HG03095 (cell line): ENCODE results near the gene GNG7.

ENCODE experiments used
- ATAC-seq: cut with Tn5 transposase; IDR thresholded peaks from one replicate; pipeline ENCODE4 v1.9.1; 2021; ENCODE audit warnings: moderate library complexity; ENCODE audit not compliant: unreplicated experiment

GNG7 gene

DNA sequence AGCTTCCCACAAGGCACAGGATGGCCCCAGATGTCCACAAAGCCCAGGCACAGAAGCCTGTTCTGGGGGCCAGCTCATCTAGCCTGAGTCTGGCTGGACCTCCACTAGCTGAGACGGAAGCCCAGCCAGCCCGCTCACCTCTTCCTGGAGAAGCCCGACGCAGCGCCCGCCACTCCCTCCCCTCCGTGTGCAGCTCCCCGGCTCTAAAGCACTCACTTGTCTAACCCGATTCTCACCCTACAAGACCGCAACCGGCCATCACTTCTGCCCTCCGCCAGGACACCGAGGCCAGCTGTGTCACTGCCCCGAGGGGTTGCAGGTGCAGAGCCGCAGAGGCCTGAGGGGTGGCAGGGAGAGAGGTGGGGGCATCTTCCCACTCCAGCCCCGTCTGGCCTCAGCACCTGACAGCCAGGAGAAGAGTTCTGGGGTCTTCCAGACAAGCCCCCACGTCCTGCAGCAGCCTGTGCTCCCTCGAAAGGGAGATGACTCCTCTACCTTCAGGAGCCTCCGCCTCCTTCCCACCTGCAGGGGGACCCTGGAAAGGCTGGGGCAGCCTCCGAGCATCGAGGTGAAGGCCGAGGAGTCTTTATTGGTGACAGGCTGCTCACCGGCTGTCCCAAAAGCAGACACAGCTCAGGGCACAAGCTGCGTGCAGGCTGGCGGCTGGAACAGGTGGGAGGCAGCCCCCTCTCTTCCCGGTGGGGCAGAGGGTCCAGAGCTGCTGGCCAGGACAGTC, 24.6 kb upstream of the GNG7 start:
- ATAC-seq = no peak

- ATAC-seq = no peak
These were observed 23.8 kb upstream of the GNG7 start for GRCh38 chr19:2726160-2726855.

DNA sequence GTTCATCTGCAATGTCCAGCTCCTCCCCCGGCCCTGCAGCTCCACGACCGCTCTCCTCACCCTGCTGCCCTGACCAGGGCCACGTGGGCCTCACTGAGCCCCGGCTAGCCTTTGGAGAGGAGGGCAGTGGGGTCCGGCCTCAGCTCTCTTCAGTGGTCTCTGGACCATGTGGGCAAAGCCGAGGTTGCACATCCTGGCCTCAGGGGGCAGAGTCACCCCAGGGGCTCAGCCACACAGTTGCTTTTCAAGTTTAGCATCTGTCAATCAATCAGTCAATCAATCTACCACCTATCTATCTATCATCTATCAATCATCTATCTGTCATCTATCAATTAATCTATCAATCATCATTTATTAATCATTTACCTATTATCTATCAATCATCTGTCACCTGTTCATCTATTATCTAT, 21.7 kb upstream of the GNG7 start:
- no peak for ATAC-seq

GRCh38 chr19:2723747-2724146, 21.3 kb upstream of the GNG7 start:
- ATAC-seq = no peak

DNA sequence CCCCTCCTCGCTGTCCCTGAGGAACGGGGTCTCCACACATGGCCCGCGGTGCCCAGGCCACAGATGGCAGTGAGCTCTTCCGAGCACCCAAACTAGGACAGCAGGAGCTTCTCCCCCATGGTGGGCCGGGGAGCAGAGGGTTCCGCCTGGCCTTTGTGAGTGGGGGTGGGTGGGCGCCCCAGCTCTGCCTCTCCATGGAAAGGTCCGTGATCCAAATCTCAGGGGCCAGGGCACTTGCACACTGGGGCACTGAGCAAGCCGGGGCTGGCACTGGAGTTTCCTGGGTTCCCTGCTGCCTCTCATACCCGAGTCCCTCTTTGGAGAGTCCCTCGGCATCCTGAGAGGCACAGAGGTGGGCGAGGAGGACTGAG, 20.8 kb upstream of the GNG7 start:
- no peak for ATAC-seq

- no peak for ATAC-seq
These were observed 20.2 kb upstream of the GNG7 start for GRCh38 chr19:2722541-2723344.

- ATAC-seq = no peak
These were observed 19.4 kb upstream of the GNG7 start for GRCh38 chr19:2721570-2722540.

- no peak for ATAC-seq
These were observed 18.5 kb upstream of the GNG7 start, which contains the start of gene DIRAS1 for GRCh38 chr19:2720777-2721569. DIRAS1 (minus strand) TSS chr19:2721372; CDS start chr19:2717806, 3,566 bp downstream.

DNA sequence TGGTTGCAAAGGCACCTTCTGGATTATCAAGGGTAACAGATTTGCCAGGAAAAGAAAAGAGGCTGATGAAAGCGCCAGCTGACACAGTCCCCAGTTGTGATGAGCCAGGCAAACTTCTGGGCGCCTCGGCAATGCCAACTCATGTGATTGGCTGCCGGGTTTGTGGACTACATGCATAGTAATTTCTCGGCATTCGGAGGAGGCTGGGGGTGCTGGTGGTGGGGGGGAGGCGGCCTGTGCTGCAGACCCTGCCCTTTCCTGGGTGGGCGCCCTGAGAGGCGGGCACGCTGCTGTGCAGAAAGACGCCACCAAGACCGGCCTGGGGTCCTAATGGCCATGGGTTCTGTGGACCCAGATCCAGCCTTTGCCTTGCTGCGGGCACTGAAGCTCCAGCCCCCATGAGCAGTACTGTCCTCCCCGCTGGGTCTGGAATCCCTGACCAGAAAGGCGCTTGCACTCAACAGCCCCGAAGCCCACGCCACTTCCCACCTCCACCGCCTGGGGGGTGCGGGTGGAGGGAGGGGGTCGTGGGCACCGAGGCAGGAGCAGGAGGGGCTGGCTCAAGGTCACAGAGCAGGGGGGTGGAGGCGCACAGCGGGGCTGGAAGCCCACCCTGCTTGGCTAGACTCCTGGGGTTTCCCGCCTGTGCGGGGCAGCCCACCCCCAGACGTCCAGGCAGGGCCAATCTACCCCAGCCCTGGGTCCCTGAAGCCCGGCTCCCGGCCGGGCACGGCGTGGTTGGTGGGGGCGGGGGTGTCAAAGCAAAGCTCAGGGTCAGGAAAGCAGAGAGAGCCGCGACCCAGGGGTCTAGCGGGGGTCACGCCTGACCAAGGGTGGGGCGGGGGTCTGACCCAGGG, 17.7 kb upstream of the GNG7 start:
- no peak for ATAC-seq

- no peak for ATAC-seq
These were observed 16.8 kb upstream of the GNG7 start for GRCh38 chr19:2719232-2719735.

- ATAC-seq = no peak
These were observed 15.4 kb upstream of the GNG7 start for GRCh38 chr19:2717638-2718541.

DNA sequence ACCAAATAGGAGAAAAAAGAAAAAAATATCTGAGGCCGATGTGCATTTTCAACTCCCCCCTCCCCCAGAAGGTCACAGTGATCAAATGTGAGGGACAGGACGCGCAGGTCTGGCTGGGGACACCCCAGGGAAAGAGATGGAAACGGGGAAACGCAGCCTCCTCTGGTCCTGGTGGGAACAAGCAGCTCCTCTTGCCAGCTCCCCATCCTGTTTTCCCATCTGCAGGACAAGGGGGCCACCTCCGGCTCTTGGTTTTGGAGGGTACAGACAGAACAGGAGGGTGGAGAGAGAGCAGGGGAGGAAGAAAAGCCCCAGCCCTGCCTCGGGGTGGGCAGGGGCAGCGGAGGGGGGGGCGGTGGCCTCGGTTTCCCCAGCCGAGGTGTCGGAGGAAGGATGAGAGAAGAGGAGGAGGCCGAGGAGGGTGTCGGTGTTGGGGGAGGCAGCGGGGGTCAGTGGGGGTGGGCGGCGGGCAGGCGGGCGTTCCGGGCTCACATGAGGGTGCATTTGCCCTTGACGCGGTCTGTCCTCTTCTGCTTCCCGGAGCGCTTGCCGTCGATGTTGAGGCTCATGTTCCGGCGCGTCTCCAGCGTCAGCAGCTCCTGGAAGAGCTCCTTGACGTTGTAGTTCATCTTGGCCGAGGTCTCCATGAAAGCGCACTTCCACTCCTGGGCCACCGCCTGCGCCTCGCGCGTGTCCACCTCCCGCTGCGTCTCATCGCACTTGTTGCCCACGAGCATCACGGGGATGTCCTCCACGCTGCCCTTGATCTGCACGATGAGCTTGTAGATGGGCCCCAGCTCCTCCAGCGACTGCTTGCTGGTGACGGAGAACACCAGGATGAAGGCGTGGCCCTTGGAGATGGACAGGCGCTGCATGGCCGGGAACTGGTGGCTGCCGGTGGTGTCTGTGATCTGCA, 14.5 kb upstream of the GNG7 start:
- ATAC-seq = no peak

- no peak for ATAC-seq
These were observed 13.8 kb upstream of the GNG7 start for GRCh38 chr19:2716275-2716650.

DNA sequence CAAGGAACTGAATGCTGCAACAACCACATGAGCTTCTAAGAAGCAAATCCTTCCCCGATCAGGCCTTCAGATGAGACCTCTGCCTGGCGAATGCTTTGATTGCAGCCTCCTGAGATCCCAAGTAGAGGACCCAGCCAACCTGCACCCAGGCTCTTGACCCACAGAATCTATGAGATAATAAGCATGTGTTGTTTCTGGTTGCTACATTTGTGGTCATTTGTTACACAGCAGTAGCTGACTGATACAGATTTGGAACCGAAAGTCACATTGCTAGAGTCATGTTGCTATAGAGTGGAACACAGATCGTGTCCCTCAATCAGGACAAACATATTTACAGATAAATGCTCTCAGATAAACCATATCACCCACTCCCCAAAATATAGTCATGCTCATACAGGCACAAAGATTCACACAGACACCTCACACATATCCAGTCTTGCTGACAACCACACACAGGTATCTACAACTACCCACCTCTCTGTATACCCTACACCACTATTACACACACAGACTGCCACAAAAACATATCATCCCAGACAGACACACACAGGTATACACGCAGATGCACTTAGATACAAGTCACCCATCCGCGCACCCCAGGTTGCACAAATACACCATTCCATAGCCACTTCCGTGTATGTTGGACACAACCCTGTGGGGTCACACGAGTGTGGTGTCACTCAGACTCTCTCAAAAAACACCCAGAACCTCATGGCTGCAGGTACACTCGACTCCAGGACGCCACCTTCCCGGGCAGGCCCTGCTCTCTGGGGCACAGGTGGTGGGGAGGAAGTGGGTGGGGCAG, 13.2 kb upstream of the GNG7 start:
- no peak for ATAC-seq

- no peak for ATAC-seq
These were observed 12.2 kb upstream of the GNG7 start for GRCh38 chr19:2714531-2715269.
